H1 (cell line): ENCODE results near the gene SLCO2A1. TPM values are rescaled to one million over a fixed set of nuclear protein-coding genes. Genes with fewer than 3 reads are reported as not detected.

Source experiments
- BCL11A ChIP-seq, 2 experiments: IDR thresholded peaks; one replicate each; pipeline ENCODE4 v1.6.1; 2011; ENCODE audit warnings: low read depth in 2 of 2, low read length in 2 of 2, mild to moderate bottlenecking in 2 of 2
- JUND ChIP-seq: IDR thresholded peaks from 2 replicates; pipeline ENCODE4 v1.6.1; 2011; ENCODE audit warnings: mild to moderate bottlenecking, improper control_type of control experiment, low read length
- SP1 ChIP-seq: IDR thresholded peaks from 2 replicates; pipeline ENCODE4 v1.6.1; 2011; ENCODE audit warnings: low read depth, low read length
- SRF ChIP-seq: IDR thresholded peaks from 2 replicates; pipeline ENCODE4 v1.6.1; 2011; ENCODE audit warnings: mild to moderate bottlenecking, low read depth, low read length, moderate library complexity
- TEAD4 ChIP-seq: IDR thresholded peaks from 2 replicates; pipeline ENCODE4 v1.6.1; 2012; ENCODE audit warnings: low read depth, low read length, inconsistent platforms, mixed read lengths
- polyA plus RNA-seq, 7 experiments: library from polyadenylated mRNA; depleted of rRNA in 3 of 7; stranded (reverse) in 5 of 7; unstranded in 2 of 7; fragments of >200 nt in 5 of 7; fragments of 200-250 nt in 2 of 7; gene quantifications; 1 replicate in 5 of 7; 2 replicates in 1 of 7; 4 replicates in 1 of 7; pipeline versions ENCODE4 v1.2.1 to v1.2.3, GENCODE V29; 2011 to 2013; ENCODE audit warnings: missing spikeins in 2 of 7, mixed read lengths in 2 of 7
- total RNA-seq: library from RNA; stranded (reverse); fragmentation: NEBNext Ultra II Directional; extraction: Animal tissue kit (Norgen Biotek cat#: 25700); gene quantifications from 2 replicates; pipeline ENCODE4 v1.2.1, GENCODE V29; 2021
- TF ChIP-seq, protein P1 (sequence below): IDR thresholded peaks from 2 replicates; pipeline ENCODE4 v1.6.1; 2012; ENCODE audit warnings: inconsistent platforms

The SLCO2A1 gene
- total and polyA plus RNA-seq, 2 of the 8 experiments (the other 6 are each of a cell fraction or from before 2014, with no cell fraction given), result 1.1 to 2.3 TPM

DNA sequence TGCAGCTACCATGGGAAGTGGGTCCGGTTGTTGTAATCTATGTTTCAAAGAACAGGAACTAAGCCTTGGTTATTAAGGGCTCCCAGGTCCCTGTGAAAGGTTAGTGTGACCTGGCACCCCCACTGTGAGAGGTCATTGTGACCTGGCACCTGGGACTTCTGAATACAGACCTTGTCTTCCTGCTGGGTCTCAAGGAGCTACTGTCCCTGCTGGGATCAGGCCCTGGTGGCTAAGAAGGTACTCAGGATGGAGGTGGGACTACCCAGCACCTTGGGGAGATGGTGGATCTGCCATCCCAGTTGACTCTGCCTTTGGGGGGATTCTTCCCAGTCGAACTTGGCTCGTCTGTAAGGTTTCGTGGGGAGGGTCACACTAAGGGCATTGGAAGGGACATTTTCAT, 10.3 kb upstream of the SLCO2A1 start (continued):
- TF ChIP-seq, protein P1, sequence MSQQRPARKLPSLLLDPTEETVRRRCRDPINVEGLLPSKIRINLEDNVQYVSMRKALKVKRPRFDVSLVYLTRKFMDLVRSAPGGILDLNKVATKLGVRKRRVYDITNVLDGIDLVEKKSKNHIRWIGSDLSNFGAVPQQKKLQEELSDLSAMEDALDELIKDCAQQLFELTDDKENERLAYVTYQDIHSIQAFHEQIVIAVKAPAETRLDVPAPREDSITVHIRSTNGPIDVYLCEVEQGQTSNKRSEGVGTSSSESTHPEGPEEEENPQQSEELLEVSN, result no peak
- TF ChIP-seq BCL11A (IDR thresholded peaks at IDR 0.05; ENCODE audit: low read depth in 2 of 2, low read length in 2 of 2) (no peak), SRF (no peak), JUND (no peak), TEAD4 (no peak), SP1 (no peak)
